HG03045 (cell line): Measurements from ENCODE around the gene CAVIN1.
"Not testable (repeated sequence)": the region's sequence is repeated elsewhere in the genome, so short reads cannot be mapped to it uniquely, and the experiment has no call there.

Experiments used
- ATAC-seq: cut with Tn5 transposase; IDR thresholded peaks from one replicate; pipeline ENCODE4 v1.9.1; 2021; ENCODE audit warnings: mild to moderate bottlenecking, moderate library complexity; ENCODE audit not compliant: unreplicated experiment

Gene CAVIN1

DNA sequence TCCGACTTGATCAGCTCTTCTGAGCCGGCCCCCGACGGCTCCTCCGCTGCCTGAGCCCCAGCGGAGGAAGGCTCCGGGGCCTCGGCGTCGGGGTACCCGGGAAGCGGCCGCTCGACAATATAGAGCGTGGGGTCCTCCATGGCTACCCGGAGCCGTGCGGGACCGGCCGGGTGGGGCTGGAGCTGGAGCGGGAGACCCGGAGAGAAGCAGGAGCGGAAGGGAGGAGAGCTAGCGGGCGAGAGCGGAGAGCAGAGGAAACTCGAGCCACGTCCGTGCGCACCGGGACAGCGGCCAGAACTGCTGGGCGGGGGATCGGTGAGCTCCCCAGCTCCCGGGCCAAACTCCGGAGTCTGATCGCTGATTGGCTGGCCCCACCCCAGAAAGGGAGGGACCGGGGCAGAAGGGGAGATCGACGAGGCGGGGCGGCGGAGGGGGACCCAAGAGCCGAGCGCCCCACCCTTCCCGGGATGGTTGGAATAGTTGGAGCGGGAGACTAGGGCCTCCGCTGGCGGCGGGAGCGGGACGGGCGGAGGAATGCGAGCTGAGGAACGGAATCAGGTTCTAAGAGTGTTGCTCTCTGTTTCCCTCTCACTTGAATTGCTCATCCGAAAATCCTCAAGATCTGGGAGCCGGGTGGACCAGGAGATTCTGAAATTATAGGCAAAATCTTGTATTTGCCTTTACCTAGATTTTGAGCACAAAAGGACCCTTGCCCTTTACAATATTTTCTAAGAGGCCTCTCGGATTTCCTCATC lies at the start of gene CAVIN1:
Gene CAVIN1 (minus strand): TSS at position 299 of the 755 bp plus-strand sequence. CDS start 159 bp downstream, at position 140.
- ATAC-seq = no peak

GRCh38 chr17:42467889-42468288 lies 44.8 kb upstream of the CAVIN1 start:
- ATAC-seq = no peak

DNA sequence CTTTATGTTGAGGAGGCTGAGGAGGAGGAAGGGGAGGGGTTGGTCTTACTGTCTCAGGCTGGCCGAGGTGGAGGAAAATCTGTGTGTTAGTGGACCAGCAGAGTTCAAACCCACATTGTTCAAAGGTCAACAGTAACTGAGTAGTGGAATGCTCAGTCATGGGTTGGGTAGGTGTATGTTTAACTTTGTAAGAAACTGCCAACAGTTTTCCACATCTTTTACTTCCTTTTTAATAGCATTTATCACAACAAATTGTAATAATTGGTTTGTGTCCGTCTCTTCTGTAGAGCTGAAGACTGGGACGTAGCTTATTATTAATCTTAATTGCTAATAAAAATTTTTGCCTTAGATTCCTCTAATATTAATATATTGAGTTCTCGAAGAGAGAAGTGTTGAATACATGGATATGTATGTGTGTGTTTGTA lies 40.9 kb upstream of the CAVIN1 start:
- ATAC-seq = no peak

- no peak for ATAC-seq
These were observed 37.3 kb upstream of the CAVIN1 start for GRCh38 chr17:42460371-42460770.

DNA sequence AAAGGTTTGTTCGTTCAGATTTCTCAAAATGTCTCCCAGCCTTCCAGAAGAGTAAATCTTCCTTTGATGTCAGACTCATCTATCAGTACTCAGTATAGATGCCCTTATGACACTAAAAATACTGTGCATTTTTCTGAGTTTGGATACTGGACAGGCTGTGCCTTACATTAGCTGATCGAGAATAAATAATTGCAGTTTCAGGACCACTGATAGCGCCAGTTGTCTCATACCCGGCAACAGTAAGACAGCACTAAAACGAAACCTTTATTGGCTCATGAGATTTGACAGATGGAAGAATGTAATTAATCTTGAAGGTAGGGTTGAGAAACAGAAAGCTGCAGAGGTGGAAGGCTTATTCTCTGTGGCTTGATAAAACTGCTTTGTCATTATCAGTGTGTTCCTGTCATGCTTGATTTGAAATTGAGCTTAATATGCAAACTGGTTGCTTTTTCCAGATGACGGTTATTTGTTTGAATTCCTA lies 36.8 kb upstream of the CAVIN1 start:
- no peak for ATAC-seq

GRCh38 chr17:42459256-42459800 lies 36.3 kb upstream of the CAVIN1 start:
- ATAC-seq = no peak

- ATAC-seq = peak; percentile 80
These were observed 35.6 kb upstream of the CAVIN1 start, which contains the start of gene ATP6V0A1 for GRCh38 chr17:42458497-42459255. Gene ATP6V0A1, plus strand, starts transcription at chr17:42458878. Its CDS starts 2,017 bp downstream, at chr17:42460895.

DNA sequence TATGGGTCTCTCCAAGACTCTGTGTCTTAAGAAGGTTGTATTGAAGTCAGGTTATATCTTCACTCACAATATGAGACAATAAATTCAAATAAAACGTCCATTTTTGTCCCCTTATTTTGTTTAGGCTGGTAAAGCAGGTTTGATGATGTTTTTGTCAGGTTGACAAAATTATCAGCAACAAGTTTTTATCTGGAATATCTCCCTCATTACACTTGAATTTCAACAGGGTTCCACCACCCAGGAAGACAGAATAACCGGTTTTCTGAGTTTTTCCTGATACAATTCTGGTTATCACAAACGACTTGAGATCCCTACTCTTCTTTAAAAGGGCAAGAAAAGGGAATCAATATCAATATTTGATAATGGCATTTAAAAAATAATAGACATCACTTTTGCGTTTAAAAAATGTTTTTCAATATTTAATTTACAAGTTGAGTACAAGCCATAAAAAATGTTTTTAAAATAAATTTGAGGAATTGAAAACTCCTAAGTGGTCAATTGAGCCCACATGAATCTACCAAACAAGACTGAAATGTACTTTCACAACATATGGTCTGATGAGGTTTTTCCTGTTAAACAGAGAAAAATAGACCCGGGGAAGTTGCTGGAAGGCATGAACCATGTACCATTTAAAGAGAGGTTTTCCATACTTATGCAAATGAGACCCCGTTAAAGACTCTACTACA lies 34.2 kb upstream of the CAVIN1 start:
- ATAC-seq = no peak

DNA sequence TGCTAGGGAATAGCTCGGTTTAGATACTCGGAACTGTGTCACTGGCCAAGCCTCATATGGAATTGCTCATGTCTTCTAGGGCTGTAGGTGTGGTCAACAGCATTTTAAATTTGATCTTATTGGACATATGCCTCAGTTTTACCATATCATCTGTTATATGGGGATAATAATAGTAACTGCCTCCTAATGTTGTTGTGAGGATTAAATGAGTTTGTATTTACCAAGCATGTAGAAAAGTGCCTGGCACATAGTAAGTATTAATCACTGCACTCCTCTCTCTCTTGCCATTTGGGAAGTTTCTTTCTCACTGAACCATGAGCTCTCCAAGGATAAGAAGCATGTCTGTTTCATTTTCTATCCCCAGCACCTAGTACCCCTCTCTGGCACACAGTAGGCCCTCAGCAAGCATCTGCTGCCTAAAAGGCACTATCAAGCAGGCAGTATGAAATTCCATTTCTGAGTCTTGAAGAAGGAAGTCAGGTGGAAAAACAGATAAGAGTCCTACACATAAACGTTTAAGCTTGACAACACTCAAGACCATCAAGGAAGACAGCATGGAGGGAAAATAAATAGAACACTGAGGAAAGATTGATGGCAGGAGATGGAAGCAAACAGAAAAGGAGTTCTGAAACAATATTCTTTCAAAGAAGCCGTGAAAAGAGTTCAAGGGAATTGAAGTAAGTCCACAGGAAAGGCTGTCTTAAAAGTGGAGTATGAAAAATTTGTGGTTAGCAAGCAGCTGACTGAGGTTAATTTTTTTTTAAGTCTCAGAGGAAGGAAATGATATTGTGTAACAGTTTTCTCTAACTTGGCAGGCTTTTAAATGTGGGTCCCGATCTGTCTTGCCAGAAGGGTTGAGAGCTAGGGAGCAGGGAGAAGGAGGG lies 33.4 kb upstream of the CAVIN1 start:
- no peak for ATAC-seq

DNA sequence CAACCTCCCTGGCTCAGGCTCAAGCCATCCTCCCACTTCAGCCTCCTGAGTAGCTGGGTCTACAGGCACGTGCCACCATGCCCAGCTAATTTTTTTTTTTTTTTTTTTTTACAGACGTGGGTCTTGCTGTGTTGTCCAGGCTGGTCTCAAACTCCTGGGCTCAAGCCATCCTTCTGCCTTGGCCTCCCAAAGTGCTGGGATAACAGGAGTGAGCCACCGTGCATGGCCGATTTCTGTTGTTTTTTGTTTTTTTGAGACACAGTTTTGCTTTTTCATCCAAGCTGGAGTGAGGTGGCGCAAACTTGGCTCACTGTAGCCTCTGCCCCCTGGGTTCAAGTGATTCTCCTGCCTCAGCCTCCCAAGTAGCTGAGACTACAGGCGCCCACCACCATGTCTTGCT lies 31.9 kb upstream of the CAVIN1 start:
- ATAC-seq = not testable (repeated sequence)

DNA sequence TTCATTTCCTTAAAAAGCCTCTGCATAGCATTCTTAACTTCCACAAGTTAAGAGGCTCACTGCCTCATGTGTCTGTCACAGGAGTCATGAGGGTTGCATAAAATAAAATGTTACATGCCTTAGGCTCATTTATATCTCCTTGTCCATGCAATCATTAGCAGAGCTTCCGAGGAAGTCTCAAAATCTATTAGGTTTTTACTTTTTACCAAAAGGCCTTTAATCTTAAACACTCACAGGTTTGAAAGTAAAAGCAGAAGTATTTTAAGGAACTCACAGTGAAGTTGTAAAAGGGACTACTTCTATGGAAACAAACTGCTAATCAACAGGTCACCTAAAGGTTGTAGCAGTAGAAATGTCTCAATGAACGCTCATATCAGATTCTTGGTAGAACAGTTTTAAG lies 30.4 kb upstream of the CAVIN1 start:
- ATAC-seq = no peak

DNA sequence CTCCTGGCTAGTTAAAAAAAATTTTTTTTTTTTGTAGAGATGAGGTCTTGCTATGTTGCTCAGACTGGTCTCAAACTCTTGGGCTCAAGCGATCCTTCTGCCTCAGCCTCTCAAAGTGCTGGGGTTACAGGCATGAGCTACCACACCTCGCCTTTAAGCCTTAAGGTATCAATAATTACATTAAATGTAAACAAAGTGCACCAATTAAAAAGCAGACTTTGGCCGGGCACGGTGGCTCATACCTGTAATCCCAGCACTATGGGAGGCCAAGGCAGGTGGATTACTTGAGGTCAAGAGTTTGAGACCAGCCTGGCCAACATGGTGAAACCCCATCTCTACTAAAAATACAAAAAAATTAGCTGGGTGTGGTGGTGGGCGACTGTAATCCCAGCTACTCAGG lies 28.2 kb upstream of the CAVIN1 start:
- ATAC-seq = not testable (repeated sequence)

GRCh38 chr17:42449838-42450237 lies 26.8 kb upstream of the CAVIN1 start:
- not testable (repeated sequence) for ATAC-seq

DNA sequence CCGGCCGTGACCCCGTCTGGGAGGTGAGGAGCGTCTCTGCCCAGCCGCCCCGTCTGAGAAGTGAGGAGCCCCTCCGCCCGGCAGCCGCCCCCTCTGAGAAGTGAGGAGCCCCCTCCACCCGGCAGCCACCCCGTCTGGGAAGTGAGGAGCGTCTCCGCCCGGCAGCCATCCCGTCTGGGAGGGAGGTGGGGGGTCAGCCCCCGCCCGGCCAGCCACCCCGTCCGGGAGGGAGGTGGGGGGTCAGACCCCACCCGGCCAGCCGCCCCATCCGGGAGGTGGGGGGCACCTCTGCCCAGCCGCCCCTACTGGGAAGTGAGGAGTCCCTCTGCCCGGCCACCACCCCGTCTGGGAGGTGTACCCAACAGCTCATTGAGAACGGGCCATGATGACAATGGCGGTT lies 26.1 kb upstream of the CAVIN1 start:
- not testable (repeated sequence) for ATAC-seq

DNA sequence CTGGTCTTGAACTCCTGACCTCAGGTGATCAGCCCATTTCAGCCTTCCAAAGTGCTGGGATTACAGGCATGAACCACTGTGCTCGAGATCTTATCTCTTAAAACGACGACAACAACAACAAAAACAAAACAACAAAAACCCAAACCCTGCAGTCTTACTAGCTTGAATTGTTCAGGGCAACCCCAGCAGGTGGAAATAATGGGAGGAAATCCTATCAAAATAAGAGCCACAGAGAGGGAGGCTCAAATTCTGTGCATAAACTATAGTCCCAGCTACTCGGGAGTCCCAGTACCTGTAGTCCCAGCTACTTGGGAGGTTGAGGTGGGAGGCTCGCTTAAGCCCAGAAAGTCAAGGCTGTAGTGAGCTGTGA lies 19.1 kb upstream of the CAVIN1 start:
- no peak for ATAC-seq

GRCh38 chr17:42441371-42442195 lies 18.5 kb upstream of the CAVIN1 start:
- ATAC-seq = no peak

DNA sequence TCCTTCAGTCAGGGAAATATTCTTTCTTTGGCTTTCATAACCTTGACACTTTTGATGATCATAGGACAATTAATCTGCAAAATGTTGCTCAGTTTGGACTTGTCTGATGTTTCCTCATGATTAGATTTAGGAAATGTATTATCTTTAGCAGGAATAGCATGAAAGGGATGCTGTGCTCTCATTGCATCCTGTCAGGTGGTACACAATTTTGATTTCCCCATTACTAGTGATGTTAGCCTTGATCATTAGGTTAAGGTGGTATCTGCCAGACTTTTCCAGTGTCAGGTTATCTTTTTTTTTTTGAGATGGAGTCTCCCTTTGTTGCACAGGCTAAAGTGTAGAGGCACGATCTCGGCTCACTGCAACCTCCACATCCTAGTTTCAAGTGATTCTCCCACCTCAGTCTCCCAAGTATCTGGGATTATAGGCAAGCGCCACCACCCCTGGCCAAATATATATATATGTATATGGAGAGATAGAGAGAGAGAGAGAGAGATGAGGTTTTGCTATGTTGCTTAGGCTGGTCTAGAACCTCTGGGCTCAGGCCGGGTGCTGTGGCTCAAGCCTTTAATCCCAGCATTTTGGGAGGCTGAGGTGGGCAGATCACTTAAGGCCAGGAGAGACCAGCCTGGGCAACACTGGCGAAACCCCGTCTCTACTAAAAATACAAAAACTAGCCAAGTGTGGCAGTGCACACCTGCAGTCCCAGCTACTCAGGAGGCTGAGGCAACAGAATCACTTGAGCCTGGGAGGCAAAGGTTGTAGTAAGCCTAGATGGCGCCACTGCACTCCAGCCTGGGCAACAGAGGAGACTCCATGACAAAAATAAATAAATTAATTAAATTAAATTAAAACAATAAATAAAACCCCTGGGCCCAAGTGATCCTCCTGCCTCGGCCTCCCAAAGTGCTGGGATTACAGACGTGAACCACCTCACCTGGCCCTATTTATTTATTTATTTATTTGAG lies 15.8 kb upstream of the CAVIN1 start:
- ATAC-seq = no peak

GRCh38 chr17:42436391-42436790 lies 13.3 kb upstream of the CAVIN1 start:
- ATAC-seq = no peak
